ENCODE results near the gene IFITM2. TPM values are rescaled to one million over a fixed set of nuclear protein-coding genes. Genes with fewer than 3 reads are reported as not detected.

The IFITM2 gene
- total and polyA plus RNA-seq, 4 donors = 8.5 to 1,441 (median 404) TPM

DNA sequence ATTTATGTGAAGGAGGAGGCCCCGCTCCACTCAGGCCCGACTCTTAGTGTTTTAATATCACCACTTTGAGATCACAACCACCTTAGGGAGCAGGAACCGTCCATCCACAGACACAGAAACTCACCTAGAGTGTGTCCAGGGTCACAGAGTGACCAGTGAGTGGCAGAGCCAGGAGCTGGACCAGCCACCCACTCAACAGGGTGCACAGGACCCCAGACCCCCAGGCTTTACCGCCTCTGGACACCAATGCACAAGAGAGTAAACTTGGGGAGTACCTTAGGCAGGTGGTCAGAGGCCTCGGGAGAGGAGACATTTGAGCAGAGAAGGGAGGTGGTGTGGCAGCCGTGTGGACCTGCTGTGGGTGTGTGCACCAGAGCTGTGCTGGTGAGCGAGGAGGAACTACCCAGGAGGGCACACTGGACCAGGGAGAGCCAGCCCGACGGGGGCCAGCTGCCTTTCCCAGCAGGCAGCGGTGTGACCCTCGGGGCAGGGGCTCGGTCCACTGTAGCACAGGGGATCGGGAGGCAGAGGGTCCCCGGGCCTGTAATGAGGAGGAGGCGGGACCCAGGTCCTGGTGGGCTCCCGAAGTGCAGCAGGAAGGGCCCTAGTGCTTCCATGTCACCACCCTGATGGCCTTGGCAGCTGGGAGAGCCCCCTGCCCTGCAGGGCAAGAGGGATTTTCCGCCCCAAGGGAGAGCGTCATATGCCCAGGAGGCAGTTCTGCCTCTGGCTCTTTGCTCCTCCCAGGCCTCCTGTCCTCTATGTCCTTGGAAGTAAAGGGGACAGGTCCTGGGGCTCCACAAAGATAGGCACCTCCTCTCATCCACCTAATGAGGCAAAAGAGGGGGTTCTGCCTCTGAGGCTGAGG, 36.9 kb upstream of the IFITM2 start:
- peak overlapping the region in 1 of 2 donors; percentile 18 for H3K27ac ChIP-seq (ENCODE audit: low read depth in 1 of 2, low read length in 2 of 2)
- peaks cover 0 to 1% (median 0%) of the 10 kb centered on the region in 4 donors for H3K9me3 ChIP-seq (ENCODE audit: control insufficient read depth in 4 of 4, low read length in 3 of 4)
- TF ChIP-seq HNF4A (conservative IDR thresholded peaks at IDR 0.05) (no peak), HNF4G (IDR thresholded peaks at IDR 0.05) (no peak), FOXA1 (IDR thresholded peaks at IDR 0.05) (no peak), RXRA (IDR thresholded peaks at IDR 0.05) (no peak), GABPA (IDR thresholded peaks at IDR 0.05 in 1 of 2, conservative IDR thresholded peaks at IDR 0.05 in 1 of 2) (no peak), FOXA2 (IDR thresholded peaks at IDR 0.05) (no peak), RAD21 (IDR thresholded peaks at IDR 0.05) (no peak)
- TF ChIP-seq, protein P1, sequence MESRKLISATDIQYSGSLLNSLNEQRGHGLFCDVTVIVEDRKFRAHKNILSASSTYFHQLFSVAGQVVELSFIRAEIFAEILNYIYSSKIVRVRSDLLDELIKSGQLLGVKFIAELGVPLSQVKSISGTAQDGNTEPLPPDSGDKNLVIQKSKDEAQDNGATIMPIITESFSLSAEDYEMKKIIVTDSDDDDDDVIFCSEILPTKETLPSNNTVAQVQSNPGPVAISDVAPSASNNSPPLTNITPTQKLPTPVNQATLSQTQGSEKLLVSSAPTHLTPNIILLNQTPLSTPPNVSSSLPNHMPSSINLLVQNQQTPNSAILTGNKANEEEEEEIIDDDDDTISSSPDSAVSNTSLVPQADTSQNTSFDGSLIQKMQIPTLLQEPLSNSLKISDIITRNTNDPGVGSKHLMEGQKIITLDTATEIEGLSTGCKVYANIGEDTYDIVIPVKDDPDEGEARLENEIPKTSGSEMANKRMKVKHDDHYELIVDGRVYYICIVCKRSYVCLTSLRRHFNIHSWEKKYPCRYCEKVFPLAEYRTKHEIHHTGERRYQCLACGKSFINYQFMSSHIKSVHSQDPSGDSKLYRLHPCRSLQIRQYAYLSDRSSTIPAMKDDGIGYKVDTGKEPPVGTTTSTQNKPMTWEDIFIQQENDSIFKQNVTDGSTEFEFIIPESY (IDR thresholded peaks at IDR 0.05) = no peak
- TF ChIP-seq, protein P2, sequence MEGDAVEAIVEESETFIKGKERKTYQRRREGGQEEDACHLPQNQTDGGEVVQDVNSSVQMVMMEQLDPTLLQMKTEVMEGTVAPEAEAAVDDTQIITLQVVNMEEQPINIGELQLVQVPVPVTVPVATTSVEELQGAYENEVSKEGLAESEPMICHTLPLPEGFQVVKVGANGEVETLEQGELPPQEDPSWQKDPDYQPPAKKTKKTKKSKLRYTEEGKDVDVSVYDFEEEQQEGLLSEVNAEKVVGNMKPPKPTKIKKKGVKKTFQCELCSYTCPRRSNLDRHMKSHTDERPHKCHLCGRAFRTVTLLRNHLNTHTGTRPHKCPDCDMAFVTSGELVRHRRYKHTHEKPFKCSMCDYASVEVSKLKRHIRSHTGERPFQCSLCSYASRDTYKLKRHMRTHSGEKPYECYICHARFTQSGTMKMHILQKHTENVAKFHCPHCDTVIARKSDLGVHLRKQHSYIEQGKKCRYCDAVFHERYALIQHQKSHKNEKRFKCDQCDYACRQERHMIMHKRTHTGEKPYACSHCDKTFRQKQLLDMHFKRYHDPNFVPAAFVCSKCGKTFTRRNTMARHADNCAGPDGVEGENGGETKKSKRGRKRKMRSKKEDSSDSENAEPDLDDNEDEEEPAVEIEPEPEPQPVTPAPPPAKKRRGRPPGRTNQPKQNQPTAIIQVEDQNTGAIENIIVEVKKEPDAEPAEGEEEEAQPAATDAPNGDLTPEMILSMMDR (IDR thresholded peaks at IDR 0.05; ENCODE audit: low read depth, low read length, missing input control) = no peak
- TF ChIP-seq, protein P3, sequence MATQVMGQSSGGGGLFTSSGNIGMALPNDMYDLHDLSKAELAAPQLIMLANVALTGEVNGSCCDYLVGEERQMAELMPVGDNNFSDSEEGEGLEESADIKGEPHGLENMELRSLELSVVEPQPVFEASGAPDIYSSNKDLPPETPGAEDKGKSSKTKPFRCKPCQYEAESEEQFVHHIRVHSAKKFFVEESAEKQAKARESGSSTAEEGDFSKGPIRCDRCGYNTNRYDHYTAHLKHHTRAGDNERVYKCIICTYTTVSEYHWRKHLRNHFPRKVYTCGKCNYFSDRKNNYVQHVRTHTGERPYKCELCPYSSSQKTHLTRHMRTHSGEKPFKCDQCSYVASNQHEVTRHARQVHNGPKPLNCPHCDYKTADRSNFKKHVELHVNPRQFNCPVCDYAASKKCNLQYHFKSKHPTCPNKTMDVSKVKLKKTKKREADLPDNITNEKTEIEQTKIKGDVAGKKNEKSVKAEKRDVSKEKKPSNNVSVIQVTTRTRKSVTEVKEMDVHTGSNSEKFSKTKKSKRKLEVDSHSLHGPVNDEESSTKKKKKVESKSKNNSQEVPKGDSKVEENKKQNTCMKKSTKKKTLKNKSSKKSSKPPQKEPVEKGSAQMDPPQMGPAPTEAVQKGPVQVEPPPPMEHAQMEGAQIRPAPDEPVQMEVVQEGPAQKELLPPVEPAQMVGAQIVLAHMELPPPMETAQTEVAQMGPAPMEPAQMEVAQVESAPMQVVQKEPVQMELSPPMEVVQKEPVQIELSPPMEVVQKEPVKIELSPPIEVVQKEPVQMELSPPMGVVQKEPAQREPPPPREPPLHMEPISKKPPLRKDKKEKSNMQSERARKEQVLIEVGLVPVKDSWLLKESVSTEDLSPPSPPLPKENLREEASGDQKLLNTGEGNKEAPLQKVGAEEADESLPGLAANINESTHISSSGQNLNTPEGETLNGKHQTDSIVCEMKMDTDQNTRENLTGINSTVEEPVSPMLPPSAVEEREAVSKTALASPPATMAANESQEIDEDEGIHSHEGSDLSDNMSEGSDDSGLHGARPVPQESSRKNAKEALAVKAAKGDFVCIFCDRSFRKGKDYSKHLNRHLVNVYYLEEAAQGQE (IDR thresholded peaks at IDR 0.05) = no peak
- no peaks in the 10 kb centered on the region for H3K36me3 ChIP-seq (ENCODE audit: control insufficient read depth in 4 of 4, insufficient read depth in 3 of 4, low read depth in 1 of 4, low read length in 3 of 4)
- WGBS = 85% methylated on average over 18 of the region's 18 CpGs
- H3K4me1 ChIP-seq (ENCODE audit: control insufficient read depth in 4 of 4, insufficient read depth in 4 of 4, low read length in 3 of 4) = peaks cover 0 to 3% (median 0%) of the 10 kb centered on the region in 4 donors
- no peak overlapping the region for H3K9ac ChIP-seq (ENCODE audit: low read depth in 1 of 2, low read length in 2 of 2)
- peak; percentile 30 for DNase-seq (ENCODE audit: low spot score)
- H3K4me3 ChIP-seq (ENCODE audit: low read depth in 1 of 3, low read length in 3 of 3) = no peak overlapping the region
- H3K27me3 ChIP-seq (ENCODE audit: control insufficient read depth in 4 of 4, insufficient read depth in 4 of 4, low read length in 3 of 4) = no peaks in the 10 kb centered on the region

DNA sequence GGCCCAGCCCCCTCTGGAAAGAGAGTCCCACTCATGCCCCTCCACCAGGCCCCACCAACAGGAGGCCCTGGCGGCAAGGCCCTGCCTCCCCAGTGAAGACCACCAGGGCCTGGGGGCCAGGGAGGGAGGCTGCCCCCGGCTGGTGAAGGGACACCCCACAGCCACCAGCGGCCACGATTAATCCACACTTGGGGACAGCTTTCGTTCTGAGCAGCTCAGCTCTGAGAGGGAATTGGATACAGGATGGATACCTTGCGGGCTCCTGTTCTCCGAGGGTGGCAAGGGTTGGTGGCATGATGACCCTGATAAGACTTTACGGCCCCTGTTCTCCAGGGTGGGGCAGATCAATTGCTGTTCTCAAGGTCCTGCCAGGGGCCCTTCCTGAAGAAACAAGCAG, 36.3 kb upstream of the IFITM2 start:
- 69% methylated on average over 8 of the region's 8 CpGs for WGBS
- Histone ChIP-seq H3K36me3 (ENCODE audit: control insufficient read depth in 4 of 4, insufficient read depth in 3 of 4, low read depth in 1 of 4, low read length in 3 of 4) (no peaks in the 10 kb centered on the region), H3K9ac (ENCODE audit: low read depth in 1 of 2, low read length in 2 of 2) (no peak overlapping the region), H3K4me1 (ENCODE audit: control insufficient read depth in 4 of 4, insufficient read depth in 4 of 4, low read length in 3 of 4) (peaks cover 0 to 3% (median 0%) of the 10 kb centered on the region in 4 donors), H3K27ac (ENCODE audit: low read depth in 1 of 2, low read length in 2 of 2) (no peak overlapping the region), H3K9me3 (ENCODE audit: control insufficient read depth in 4 of 4, low read length in 3 of 4) (no peaks in the 10 kb centered on the region), H3K27me3 (ENCODE audit: control insufficient read depth in 4 of 4, insufficient read depth in 4 of 4, low read length in 3 of 4) (no peaks in the 10 kb centered on the region), H3K4me3 (ENCODE audit: low read depth in 1 of 3, low read length in 3 of 3) (no peak overlapping the region)
- peak; percentile 25 for DNase-seq (ENCODE audit: low spot score)
- TF ChIP-seq HNF4A (conservative IDR thresholded peaks at IDR 0.05) (no peak), FOXA1 (IDR thresholded peaks at IDR 0.05) (no peak), FOXA2 (IDR thresholded peaks at IDR 0.05) (no peak), GABPA (IDR thresholded peaks at IDR 0.05 in 1 of 2, conservative IDR thresholded peaks at IDR 0.05 in 1 of 2) (no peak), JUND (IDR thresholded peaks at IDR 0.05) (no peak), HNF4G (IDR thresholded peaks at IDR 0.05) (no peak), YY1 (IDR thresholded peaks at IDR 0.05) (no peak), RXRA (IDR thresholded peaks at IDR 0.05) (no peak), NR2F2 (IDR thresholded peaks at IDR 0.05) (no peak)
- TF ChIP-seq, protein P2 (IDR thresholded peaks at IDR 0.05; ENCODE audit: low read depth, low read length, missing input control) = no peak
- TF ChIP-seq, protein P1 (IDR thresholded peaks at IDR 0.05) = no peak
- TF ChIP-seq, protein P3 (IDR thresholded peaks at IDR 0.05) = no peak

Data from liver (tissue), 9 donors.